AG04449 (cell line): ENCODE results near the gene CCDC28A.

Experiments used
- CTCF ChIA-PET: fragments of 350-600 bp; formaldehyde crosslinking; extraction: SDS; loops from one replicate; lab custom pipeline; 2021; ENCODE audit warnings: antibody characterized with exemption; lab: Yijun Ruan, JAX
- POLR2A ChIA-PET: fragments of 400-600, 350-600 bp; formaldehyde crosslinking; extraction: SDS; loops from one replicate; lab custom pipeline; 2020; ENCODE audit warnings: antibody characterized with exemption, inconsistent platforms; lab: Yijun Ruan, JAX
- DNase-seq: peaks from one replicate; pipeline ENCODE4 v3.0.0-alpha.2; 2010; ENCODE audit warnings: low read depth, low spot score
- H3K4me3 ChIP-seq: 2 replicates; pipeline ENCODE4 v1.5.1; 2011; ENCODE audit warnings: low read depth, mild to moderate bottlenecking, control low read depth, low read length
- TF ChIP-seq, protein P1 (sequence below): IDR thresholded peaks from one replicate; pipeline ENCODE4 v1.5.1; 2011; ENCODE audit warnings: mild to moderate bottlenecking, moderate library complexity, low read length, control low read depth, inconsistent platforms; ENCODE audit not compliant: insufficient read depth; ENCODE audit errors: missing control alignments

CCDC28A gene

DNA sequence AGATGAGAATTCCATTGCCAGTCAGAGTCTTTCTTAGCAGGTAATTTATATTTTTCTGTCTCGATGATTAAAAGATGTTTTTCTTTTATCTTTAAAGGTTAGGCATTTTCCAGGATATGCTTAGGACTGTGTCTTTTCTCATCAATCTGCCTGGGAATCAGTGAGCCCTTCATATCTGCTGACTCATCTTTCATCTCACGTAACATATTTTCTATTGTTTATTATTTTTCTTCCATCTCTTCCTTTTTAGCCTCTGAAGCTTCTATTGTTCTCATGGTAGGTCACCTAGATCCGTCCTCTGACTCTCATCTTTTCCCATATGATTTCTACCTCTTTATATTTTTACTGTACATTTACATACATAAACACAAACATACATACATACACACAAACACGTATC is 8.7 kb downstream of the CCDC28A start:
- ChIA-PET CTCF (no interaction called here), POLR2A (no interaction called here)
- no peak for DNase-seq
- no peak overlapping the region for H3K4me3 ChIP-seq
- TF ChIP-seq, protein P1, sequence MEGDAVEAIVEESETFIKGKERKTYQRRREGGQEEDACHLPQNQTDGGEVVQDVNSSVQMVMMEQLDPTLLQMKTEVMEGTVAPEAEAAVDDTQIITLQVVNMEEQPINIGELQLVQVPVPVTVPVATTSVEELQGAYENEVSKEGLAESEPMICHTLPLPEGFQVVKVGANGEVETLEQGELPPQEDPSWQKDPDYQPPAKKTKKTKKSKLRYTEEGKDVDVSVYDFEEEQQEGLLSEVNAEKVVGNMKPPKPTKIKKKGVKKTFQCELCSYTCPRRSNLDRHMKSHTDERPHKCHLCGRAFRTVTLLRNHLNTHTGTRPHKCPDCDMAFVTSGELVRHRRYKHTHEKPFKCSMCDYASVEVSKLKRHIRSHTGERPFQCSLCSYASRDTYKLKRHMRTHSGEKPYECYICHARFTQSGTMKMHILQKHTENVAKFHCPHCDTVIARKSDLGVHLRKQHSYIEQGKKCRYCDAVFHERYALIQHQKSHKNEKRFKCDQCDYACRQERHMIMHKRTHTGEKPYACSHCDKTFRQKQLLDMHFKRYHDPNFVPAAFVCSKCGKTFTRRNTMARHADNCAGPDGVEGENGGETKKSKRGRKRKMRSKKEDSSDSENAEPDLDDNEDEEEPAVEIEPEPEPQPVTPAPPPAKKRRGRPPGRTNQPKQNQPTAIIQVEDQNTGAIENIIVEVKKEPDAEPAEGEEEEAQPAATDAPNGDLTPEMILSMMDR: no peak

DNA sequence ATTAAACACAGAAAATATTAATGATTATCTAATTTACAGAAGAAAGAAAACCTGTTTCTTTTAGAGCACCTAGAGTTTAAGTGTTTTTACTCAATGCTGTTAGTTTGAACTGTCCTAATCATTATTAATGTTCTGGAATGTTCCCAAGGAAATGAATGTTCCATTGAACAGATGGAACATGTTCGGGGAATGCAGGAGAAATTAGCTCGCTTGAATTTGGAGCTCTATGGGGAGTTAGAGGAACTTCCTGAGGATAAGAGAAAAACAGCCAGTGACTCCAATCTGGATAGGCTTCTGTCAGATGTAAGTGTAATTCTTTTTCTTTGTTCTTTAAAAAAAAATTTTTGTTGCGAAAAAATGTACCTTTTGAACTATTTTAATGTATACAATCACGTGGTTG is 11.5 kb downstream of the CCDC28A start:
- H3K4me3 ChIP-seq: no peak overlapping the region
- ChIA-PET POLR2A (no interaction called here), CTCF (no interaction called here)
- TF ChIP-seq, protein P1: no peak
- no peak for DNase-seq

DNA sequence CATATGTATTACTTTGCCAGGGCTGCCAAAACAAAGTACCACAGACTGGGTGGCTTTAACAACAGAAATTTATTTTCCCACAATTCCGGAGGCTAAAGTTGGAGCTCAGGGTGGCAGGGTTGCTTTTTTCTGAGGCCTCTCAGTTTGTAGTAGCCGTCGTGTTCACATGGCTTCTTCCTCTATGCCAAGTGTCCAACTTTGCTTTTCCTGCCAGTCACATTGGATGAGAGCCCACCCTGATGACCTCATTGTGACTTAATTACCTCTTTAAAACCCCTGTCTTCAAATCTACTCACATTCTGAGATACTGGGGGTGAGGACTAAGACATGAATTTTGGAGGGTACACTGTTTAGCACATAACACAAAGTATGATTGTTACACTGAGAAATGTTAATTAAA is 12.4 kb downstream of the CCDC28A start:
- TF ChIP-seq, protein P1: no peak
- POLR2A ChIA-PET: no interaction called here
- H3K4me3 ChIP-seq: no peak overlapping the region
- CTCF ChIA-PET: no interaction called here
- DNase-seq: no peak

DNA sequence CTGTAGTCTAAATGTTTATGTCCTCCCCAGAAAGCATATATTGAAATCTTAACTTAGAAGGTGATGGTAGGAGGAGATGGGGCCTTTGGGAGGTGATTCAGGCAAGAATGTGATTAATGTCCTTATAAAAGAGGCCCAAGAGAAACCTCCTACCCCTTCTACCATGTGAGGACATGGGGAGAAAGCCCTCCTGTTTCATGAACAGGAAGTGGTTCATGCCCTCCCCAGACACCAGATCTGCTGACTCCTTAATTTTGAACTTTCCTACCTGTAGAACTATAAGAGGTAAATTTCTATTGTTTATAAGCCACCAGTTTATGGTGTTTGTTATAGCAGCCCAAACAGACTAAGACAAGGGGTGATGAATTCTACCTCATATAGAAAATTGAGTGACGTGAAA is 13.6 kb downstream of the CCDC28A start:
- TF ChIP-seq, protein P1: no peak

DNA sequence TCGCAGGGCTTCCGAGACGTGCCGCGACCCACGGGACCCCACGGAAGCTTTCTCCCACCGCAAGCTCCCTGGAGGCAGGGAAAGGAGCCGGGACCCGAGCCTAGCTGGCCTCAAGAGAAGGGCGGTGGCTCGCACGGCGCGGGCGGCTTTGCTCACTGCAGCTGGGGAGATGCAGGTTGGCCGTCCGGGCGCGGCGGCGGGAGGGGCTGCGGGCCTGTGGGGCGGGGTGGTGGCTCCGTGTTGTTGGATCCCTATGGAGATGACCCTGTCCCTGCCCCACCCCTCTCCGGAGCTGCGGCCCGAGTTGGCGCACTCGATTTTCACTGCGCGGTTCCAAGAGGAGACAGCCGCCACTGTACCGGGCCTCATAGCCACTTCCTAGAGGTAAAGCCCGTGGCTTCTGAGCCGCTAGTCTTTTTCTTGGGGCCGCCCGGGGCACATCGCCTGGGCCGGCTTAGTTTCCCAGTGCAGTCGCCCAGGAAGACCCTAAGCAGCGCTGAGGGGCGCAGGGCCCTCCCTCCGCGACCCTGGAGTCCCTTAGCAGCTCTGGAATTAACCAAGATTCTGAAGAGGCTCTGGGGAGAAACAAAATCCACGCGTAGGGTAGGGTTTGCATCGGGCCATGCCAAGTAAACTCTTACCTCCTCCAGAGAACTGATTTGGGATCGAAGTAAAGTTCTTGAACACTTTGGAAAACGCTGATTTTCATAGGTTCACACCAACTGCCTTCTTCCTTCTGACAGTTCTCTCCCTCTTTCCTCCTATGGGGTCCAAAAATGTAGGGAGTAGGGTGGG is 22.4 kb downstream of the CCDC28A start, which contains the start of gene ECT2L:
TSS of gene ECT2L (plus strand) at position 279 of the 795 bp plus-strand sequence. CDS start 17,188 bp downstream, outside the sequence.
- POLR2A ChIA-PET: no interaction called here
- no peak for DNase-seq
- TF ChIP-seq, protein P1: no peak
- CTCF ChIA-PET: interaction anchor here (2.1 kb wide), 1 partner anchor 193 kb away, joined by 6 read pairs; the partner anchor contains the start of gene REPS1
- peak within 1 kb of the TSS; percentile 12; the same call in 1 of the 2 replicates for H3K4me3 ChIP-seq

More for the DNA sequence above, 13.6 kb downstream of the CCDC28A start:
- ChIA-PET POLR2A (no interaction called here), CTCF (no interaction called here)
- H3K4me3 ChIP-seq: no peak overlapping the region
- DNase-seq: no peak

DNA sequence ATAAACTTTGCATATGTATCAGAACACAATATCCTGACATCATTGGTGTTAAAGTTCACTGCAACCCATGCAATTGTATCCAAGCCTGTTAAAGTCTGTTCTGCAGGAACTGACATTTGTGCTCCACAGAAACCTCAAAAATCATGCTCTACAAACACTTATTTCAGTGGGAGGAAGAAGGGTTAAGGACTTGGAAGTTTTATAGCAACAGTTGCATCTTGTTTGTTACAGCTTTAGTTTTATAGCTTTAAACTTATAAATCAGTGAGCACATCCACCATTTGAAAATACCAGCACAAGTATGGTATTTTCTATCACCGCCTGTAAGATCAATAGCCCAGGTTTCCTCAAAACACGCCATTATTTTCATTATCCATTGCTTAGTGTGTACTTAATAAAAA is 23.2 kb downstream of the CCDC28A start:
- TF ChIP-seq, protein P1: no peak
- no peak for DNase-seq
- H3K4me3 ChIP-seq: no peak overlapping the region
- CTCF ChIA-PET: interaction anchor here (2.1 kb wide), 1 partner anchor 192 kb away, joined by 6 read pairs; the partner anchor contains the start of gene REPS1
- POLR2A ChIA-PET: no interaction called here
